ENCODE results near the gene CTSK. TPM values are rescaled to one million over a fixed set of nuclear protein-coding genes. Genes with fewer than 3 reads are reported as not detected.

The CTSK gene
- total and polyA plus RNA-seq, 4 donors: 2.2 to 3.8 (median 2.4) TPM

- H3K4me3 ChIP-seq (ENCODE audit: low read depth in 1 of 3, low read length in 3 of 3): no peak overlapping the region
- peaks cover 0 to 3% (median 1%) of the 10 kb centered on the region in 4 donors for H3K36me3 ChIP-seq (ENCODE audit: control insufficient read depth in 4 of 4, insufficient read depth in 3 of 4, low read depth in 1 of 4, low read length in 3 of 4)
- H3K27me3 ChIP-seq (ENCODE audit: control insufficient read depth in 4 of 4, insufficient read depth in 4 of 4, low read length in 3 of 4): no peaks in the 10 kb centered on the region
- H3K27ac ChIP-seq (ENCODE audit: low read depth in 1 of 2, low read length in 2 of 2): no peak overlapping the region
- H3K4me1 ChIP-seq (ENCODE audit: control insufficient read depth in 4 of 4, insufficient read depth in 4 of 4, low read length in 3 of 4): peaks cover 0 to 10% (median 2%) of the 10 kb centered on the region in 4 donors
- no peaks in the 10 kb centered on the region for H3K9me3 ChIP-seq (ENCODE audit: control insufficient read depth in 4 of 4, low read length in 3 of 4)
- DNase-seq (ENCODE audit: low spot score): no peak
- WGBS: 87% methylated on average over 2 of the region's 2 CpGs
- TF ChIP-seq JUND (IDR thresholded peaks at IDR 0.05) (no peak), MAX (IDR thresholded peaks at IDR 0.05) (no peak), CTCF (IDR thresholded peaks at IDR 0.05; ENCODE audit: low read depth, low read length, missing input control) (no peak), REST (IDR thresholded peaks at IDR 0.05) (no peak), EGR1 (IDR thresholded peaks at IDR 0.05; ENCODE audit: low read depth in 2 of 2) (no peak)
- no peak overlapping the region for H3K9ac ChIP-seq (ENCODE audit: low read depth in 1 of 2, low read length in 2 of 2)
Measured at GRCh38 chr1:150762552-150762951, 45.5 kb downstream of the CTSK start.

GRCh38 chr1:150761801-150762200 lies 46.3 kb downstream of the CTSK start:
- TF ChIP-seq ATF3 (IDR thresholded peaks at IDR 0.05): no peak
- no peak for TF ChIP-seq REST (IDR thresholded peaks at IDR 0.05)
- no peak for TF ChIP-seq MAX (IDR thresholded peaks at IDR 0.05)
- TF ChIP-seq NR2F2 (IDR thresholded peaks at IDR 0.05): no peak
- no peak for TF ChIP-seq EGR1 (IDR thresholded peaks at IDR 0.05; ENCODE audit: low read depth in 2 of 2)
- peaks cover 0 to 10% (median 2%) of the 10 kb centered on the region in 4 donors for H3K4me1 ChIP-seq (ENCODE audit: control insufficient read depth in 4 of 4, insufficient read depth in 4 of 4, low read length in 3 of 4)
- no peak overlapping the region for H3K27ac ChIP-seq (ENCODE audit: low read depth in 1 of 2, low read length in 2 of 2)
- H3K36me3 ChIP-seq (ENCODE audit: control insufficient read depth in 4 of 4, insufficient read depth in 3 of 4, low read depth in 1 of 4, low read length in 3 of 4): peaks cover 0 to 7% (median 3%) of the 10 kb centered on the region in 4 donors
- DNase-seq (ENCODE audit: low spot score): no peak
- no peaks in the 10 kb centered on the region for H3K27me3 ChIP-seq (ENCODE audit: control insufficient read depth in 4 of 4, insufficient read depth in 4 of 4, low read length in 3 of 4)
- H3K9me3 ChIP-seq (ENCODE audit: control insufficient read depth in 4 of 4, low read length in 3 of 4): no peaks in the 10 kb centered on the region
- H3K4me3 ChIP-seq (ENCODE audit: low read depth in 1 of 3, low read length in 3 of 3): no peak overlapping the region
- WGBS: 84% methylated on average over 1 of the region's 1 CpG
- no peak overlapping the region for H3K9ac ChIP-seq (ENCODE audit: low read depth in 1 of 2, low read length in 2 of 2)
